HG03575 (cell line): Measurements from ENCODE around the gene RBFOX2.
"Not testable (repeated sequence)": the region's sequence is repeated elsewhere in the genome, so short reads cannot be mapped to it uniquely, and the experiment has no call there.

ENCODE experiments used
- ATAC-seq: cut with Tn5 transposase; IDR thresholded peaks from one replicate; pipeline ENCODE4 v1.9.1; 2021; ENCODE audit not compliant: unreplicated experiment, insufficient number of reproducible peaks, low FRiP score; ENCODE audit errors: extremely low read depth

Gene RBFOX2

DNA sequence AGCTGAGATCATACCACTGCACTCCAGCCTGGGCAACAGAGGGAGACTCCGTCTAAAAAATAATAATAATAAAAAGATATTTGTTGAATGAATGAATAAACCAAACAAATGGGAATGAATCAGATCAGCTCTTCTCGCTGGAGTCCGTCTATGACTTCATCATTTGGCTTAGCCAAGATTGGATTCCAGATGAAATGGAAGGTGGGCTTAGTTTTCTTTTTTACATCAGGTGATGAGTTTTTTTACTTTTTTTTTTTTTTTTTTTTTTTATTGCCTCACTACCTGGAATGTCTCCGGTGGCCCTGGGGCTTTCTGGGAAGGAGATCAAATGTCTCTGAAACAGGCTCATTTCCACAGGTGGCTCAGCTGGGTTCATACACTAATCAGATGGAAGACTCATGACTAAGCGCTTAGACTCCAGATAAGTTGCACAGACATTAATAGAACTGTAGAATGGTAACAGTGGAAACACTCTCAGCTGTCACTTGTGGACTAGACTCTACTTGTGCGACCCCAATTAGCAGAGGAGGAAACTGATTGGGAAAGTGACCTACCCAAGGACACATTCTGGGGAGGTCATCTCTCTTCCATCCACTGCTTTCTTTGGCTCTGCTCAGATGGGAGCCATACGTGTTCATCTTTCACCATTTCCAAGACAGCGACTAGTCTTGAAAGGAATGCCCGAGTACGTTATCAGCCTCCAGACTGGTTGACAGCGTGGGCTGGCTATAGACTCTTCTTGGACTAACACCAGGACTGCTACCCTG lies 20.5 kb upstream of the RBFOX2 start:
- ATAC-seq: no peak

DNA sequence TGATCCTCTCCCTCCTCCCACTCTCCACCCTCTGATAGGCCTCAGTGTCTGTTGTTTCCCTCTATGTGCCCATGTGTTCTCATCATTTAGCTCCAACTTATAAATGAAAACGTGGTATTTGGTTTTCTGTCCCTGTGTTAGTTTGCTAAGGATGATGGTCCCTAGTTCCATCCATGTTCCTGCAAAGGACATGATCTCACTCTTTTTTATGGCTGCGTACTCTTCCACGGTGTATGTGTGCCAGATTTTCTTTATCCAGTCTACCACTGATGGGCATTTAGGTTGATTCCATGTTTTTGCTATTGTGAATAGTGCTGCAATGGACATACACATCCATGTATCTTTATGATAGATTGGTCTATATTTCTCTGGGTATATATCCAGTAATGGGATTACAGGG lies 15.9 kb upstream of the RBFOX2 start:
- not testable (repeated sequence) for ATAC-seq

DNA sequence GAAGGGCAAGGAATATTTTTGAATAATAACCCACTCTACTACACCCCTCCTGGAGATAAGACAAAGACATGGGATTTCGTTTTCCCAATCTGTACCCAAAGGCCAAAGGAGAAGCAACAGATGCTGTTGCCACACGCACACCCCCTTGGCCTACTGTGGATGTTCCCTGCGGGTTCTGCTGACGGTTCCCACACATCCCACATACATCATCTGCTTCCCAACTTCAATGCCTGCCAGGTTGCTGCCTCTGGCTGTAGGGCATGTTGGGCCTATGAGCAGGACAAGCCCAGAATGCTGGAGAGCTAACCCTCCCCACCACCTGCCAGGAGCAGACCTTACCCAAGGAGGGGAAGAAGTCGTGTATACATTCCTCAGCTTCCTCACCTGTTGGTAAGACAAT lies 13.6 kb upstream of the RBFOX2 start:
- ATAC-seq: no peak

DNA sequence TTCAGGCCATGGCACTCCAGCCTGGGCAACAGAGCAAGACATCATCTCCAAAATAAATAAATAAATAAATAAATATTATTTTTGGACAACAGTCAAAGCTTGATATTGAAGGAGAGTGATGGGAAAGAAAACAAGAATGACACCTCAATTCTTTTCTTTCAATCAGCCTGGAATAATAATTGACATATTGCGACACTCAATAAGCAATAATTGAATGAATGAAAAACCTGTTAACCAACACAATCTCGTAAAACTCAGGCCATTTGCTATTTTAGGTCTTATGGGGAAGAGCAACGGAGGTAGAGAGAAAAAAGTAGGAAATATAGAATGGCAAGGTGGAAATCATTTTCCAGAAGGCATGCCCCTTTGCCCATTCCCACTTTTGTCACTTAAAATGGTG lies 10.5 kb upstream of the RBFOX2 start:
- ATAC-seq: no peak

DNA sequence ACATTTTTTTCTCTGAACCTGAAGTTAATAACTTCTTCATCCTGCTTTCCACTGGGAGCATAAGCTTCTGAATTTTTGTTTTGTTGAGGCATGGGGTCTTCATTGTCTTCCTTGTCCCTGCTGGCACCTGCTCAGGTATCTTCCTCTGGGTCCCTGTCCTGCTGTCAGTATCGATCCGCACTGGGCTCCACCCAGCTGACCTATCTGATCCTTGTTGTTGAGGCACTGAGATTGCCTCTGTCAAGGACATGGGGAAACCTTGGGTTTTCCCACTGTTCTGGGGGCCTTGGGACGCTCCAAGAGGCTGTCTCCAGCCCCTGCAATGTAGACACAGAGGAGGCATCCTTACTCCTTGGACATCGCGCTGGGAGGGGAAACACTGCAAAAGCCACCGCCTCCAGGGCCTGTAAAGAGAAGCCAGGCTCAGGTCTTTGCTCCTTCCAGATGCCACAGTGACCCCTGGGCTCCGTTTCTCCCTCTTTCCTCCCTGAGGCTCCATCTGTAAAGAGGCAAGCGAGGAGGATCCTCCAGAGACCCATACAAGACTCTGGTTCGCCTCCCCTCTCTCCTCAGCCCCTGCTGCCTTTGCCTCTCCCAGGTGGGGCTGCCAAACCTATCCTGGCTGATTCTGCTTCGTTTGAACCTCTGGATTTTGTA lies 8.6 kb upstream of the RBFOX2 start:
- ATAC-seq: no peak

DNA sequence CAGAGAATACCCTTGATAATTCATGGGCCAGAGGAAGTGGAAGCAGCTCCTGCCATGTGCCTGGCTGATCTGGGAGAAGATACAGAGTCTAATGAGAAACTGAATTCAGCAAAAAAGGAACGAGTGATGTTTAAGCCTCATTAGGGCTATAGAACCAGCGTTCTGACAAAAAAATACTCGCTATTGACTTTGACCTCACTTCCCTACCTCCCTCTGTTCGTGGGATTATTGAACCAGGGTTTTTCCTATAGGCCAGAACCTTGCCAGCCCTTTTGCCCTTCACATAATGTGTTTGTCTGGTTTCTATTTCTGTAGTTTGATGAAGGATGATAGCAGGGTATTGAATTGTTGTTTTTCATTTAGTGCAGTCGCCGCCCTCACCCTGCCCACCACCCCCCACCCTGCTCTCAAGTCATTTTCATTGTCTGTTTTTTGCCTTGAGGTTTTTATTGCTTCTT lies 7.6 kb upstream of the RBFOX2 start:
- ATAC-seq: no peak

DNA sequence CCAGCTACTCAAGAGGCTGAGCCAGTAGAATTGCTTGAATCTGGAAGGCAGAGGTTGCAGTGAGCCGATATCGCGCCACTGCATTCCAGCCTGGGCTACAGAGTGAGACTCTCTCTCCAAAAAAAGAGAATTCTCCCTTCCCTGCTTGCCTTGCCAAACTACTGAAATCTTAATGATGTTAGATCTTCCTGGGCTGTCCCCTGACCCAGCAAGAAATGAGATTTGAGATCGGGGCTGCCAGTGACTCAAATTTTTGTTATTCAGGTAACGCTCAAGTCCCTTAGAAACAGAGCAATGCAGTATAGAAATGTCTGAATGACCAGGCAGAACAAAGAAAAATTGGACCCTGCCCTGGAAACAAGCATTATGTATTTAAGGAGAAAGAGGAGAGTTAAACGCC lies 4.0 kb upstream of the RBFOX2 start:
- ATAC-seq: no peak

DNA sequence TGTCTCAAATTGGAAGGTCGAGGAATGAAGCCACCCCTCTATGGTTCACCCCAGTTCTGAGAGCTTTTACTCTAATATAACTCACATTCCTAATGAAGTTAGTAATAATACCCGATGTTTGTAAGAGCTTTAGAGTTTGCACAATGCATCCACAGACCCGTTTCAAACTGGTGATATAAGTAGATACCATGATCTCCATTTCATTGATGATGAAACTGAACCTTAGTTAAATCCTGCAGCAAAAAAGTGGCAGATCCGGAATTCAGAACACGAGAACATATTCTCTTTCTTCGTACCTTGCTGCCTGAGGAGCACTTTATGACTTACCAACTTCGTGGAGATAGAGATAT lies 757 bp upstream of the RBFOX2 start:
- ATAC-seq: no peak

DNA sequence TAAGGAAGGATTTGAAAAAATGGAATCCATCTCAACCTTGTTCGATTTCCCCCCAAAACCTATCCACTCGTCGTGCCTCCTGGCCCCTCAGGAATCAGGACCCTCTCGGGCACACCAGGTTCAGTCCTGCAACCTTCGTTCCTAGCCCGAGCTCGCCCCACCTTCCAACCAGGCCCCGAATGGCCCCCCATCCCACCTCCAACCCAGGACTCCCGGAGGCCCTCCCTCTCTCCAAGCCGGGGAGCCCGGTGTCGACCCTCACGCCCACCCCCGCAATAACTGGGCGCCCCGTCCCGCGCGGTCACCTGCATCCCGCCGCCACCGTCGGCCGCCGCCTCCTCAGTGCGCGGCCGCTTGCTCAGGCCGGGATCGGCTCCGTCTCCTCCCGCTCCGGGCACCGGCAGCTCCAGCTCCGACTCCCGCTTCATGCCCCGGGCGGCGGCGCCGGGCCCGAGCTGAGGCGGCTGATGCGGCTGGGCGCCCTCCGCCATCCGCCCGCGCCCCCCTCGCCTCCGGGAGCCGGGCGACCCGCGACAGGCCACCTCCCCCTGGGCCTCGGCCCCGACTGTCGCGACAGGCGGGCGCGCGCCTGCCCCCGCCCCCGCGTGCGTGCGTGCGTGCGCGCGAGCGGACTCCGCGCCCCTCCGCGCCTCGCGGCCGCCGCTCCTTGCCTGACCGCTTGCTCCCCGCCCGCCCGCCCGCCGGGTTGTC lies 534 bp downstream of the RBFOX2 start:
- ATAC-seq: no peak

DNA sequence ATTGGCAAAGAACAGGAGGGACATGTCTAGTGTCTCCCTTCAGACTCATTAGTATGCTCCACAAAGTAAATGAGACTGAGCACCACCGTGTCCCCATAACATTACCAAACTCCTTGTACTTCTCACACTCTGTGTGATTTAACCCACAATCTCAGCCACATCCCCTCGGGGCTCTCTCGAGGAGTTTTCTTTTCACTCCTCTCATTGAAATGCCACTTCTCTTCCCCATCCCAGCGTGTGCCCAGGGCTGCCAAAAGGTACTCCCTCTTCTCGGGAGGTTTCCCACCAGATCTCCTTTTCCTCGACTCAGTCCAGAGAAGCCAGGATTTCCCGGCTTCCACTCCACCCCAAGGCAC lies 1.1 kb downstream of the RBFOX2 start:
- ATAC-seq: no peak

DNA sequence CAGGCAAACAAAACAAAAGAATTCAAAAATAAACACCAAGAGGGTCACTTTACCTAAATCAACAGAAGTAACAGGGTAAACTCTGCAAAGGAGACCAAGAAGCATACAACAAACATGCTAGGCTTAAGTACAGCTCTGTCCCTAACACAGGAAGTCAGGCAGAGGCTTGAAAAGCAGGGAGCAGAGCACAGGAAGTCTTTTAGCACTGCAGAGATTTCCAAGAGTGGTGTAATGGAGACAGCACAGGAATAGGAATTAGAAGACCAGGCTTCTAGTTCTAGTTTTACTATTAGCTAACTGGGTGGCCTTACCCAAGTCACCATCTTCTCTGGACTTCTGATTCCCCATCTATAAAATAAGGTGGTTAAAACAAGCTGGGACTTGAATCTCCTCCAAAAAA lies 1.9 kb downstream of the RBFOX2 start:
- no peak for ATAC-seq

DNA sequence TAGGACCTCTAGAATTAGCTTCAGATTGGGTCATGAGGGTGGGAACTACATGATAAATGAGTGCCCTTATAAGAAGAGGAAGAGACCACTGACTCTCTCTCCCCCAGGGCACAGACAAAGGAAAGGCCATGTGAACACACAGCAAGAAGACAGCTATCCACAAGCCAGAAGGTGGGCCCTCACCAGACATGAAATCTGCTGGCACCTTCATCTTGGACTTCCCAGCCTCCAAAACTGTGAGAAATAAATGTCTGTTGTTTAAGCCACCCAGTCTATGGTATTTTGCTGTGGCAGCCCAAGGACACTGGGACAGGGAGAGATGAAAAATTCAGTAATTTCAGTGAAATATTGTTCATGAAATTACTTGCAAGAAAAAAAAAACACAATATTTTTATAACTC lies 5.9 kb downstream of the RBFOX2 start:
- ATAC-seq: no peak

DNA sequence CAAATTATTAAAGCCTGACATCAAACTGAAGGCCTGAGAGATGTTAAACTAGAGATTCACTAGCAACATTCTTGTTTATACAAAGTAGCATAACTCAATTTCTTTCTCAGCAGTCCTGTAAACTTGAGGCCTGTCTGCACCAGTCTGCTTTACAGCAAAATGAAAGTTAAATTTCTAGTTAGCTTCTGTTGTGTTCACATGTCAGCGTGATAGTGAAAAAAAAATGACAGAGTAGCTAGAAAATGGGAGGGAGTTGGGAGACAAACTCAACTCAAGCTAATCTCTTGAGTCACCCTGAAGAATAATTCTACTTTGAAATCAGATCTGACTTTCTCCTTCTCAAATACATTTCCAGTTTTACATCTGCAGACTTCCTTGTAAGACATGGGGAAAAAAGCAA lies 6.5 kb downstream of the RBFOX2 start:
- no peak for ATAC-seq

DNA sequence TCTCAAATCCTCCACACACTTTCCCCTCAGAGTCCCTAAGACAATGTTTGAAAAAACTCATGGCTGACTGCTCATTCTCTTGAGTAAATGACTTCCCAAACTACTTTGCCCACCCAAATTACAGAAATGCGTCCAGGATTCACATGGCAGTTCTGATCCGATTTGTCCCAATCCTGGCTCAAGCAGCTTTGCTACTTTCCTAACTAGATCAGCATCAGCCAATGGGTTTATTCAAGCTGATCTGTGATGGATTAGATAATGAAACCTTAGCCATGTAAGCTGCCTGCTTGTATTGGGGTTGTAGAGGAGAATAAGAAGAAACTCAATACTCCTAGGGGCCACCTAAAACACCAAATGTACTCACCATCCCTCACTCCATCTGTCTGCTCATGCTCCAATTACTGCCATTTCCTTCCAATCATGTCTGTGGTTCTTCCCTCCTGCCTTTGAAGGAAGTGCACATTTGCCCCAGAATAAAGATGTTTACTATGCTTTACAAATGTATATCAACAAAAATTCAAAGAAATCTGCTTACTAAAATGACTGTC lies 6.9 kb downstream of the RBFOX2 start:
- ATAC-seq: no peak

DNA sequence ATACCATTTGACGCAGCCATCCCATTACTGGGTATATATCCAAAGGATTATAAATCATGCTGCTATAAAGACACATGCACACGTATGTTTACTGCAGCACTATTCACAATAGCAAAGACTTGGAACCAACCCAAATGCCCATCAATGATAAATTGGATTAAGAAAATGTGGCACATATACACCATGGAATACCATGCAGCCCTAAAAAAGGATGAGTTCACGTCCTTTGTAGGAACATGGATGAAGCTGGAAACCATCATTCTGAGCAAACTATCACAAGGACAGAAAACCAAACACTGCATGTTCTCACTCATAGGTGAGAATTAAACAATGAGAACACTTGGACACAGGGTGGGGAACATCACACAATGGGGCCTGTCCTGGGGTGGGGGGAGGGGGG lies 7.8 kb downstream of the RBFOX2 start:
- not testable (repeated sequence) for ATAC-seq

DNA sequence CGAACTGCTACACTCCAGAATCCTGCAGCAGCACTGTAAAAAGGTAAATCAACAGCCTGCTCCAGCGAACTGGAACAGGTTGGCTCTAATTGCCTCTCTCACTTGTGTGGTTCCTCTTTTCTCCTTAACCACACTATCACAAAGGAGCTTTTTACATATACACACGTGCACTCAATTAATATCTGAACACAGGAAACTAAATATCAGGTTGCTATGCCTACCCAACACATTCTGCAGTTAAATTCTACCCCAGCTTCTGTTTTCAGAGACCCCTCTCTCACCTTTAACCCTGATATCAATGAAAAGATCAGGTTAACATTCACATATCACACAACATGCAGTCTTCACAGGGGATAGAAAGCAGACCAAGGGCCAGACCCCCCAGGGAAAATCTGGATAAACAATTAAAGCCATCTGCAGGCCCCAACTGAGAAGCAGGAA lies 11.0 kb downstream of the RBFOX2 start:
- no peak for ATAC-seq

DNA sequence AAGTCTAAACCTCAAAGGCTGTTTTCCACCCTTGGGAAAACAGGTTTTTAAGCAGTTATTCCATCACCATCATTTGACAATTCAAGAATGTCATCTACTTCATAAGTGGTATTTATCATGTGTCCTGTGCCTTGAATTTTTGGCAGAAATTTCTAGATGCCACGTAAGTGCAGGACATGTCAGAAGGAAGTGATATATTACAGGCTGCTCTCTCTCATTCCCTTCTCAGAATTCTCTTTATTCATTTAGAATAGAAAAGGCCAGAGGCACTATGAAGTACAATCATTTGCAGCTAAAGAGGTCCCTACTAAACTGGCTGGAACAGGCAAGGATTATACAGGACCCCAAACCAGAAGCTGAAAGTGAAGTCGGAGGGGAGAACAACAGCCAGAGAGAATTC lies 11.9 kb downstream of the RBFOX2 start:
- ATAC-seq: no peak

DNA sequence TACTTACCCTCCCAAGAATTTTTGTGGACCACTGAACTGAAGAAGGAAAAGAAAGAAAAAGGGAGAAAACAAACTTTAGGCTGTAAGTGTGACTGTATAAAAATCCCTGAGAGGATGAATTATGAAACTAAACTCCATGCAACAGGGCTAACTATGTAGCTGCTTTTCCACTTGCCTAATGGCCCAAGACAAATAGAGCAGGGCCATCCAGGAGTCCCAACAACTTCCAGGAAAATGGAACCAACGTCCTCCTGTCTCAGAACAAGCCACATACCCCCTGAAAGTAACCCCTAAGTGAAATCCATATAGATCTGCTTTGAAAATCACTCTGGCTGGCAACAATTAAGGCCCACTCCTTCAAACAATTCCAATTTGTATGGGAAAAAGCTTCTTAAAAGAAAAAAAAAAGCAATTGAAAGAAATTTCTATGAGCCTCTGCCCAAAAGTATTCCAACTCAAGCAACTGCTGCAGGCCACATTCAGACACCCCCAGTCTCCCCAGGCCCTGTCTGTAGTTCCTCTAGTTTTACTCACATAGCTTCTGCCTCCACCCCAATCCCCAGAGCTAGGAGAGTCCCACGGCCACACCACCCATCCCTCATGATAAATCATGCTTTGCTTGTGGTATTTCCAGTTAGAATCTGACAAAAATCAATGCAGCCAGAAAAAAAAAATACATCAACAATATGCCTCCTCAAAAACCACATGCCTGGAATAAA lies 12.7 kb downstream of the RBFOX2 start:
- ATAC-seq: no peak

DNA sequence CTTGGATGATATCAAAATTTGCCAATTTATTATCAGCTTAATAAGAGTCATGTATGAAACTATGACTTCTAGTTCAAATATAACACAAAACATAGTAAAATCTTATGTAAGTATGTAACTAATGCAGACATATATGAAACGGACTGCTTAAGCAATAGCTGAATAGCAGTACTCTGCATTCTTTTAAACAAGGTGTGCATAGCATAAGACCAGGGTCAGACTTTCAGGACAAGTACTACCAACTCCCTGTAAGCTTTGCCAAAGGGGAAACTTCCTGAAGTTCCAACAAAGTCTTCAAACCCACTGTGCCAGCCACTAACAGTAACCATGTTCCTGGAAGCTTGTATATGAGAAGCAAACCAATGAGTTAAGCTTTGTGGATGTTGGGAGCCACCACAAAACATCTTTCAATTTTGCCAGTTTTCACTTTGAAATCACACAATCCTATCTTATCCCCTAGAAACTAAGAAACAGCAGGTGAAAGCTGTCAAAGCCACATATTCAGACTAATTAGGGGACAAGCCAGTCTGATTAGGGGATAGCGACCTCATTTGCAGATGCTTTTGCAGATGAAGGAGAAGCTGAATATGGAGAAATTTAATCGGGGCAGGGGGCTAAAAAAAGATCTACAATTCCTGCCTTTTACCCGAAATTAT lies 13.3 kb downstream of the RBFOX2 start:
- ATAC-seq: no peak
